GM12891 (cell line): Measurements from ENCODE around the gene CTDNEP1.

Experiments
- DNase-seq: peaks from one replicate; pipeline ENCODE4 v3.0.0; 2011; ENCODE audit warnings: low spot score; ENCODE audit not compliant: insufficient read length
- FAIRE-seq: peaks from 2 replicates; lab custom pipeline; 2011; peaks lifted over from hg19 to GRCh38; lab: Jason Lieb, UNC
- PAX5 ChIP-seq: IDR thresholded peaks from 2 replicates; pipeline ENCODE4 v1.6.1; 2011; ENCODE audit warnings: low read length, moderate library complexity, mild to moderate bottlenecking; ENCODE audit not compliant: insufficient read depth, severe bottlenecking
- POLR2A ChIP-seq: IDR thresholded peaks from 2 replicates; pipeline ENCODE4 v1.6.1; 2011; ENCODE audit warnings: low read depth, low read length, control low read depth
- POLR2AphosphoS5 ChIP-seq: IDR thresholded peaks from 2 replicates; pipeline ENCODE4 v1.6.1; 2011; ENCODE audit warnings: low read depth, low read length, control low read depth
- POU2F2 ChIP-seq: IDR thresholded peaks from 2 replicates; pipeline ENCODE4 v1.6.1; 2011; ENCODE audit warnings: low read depth, mild to moderate bottlenecking, control low read depth, low read length, moderate library complexity
- SPI1 ChIP-seq: IDR thresholded peaks from 2 replicates; pipeline ENCODE4 v1.6.1; 2011; ENCODE audit warnings: low read depth, low read length, control low read depth
- TAF1 ChIP-seq: IDR thresholded peaks from 2 replicates; pipeline ENCODE4 v1.6.1; 2011; ENCODE audit warnings: low read depth, low read length, control low read depth

The CTDNEP1 gene

DNA sequence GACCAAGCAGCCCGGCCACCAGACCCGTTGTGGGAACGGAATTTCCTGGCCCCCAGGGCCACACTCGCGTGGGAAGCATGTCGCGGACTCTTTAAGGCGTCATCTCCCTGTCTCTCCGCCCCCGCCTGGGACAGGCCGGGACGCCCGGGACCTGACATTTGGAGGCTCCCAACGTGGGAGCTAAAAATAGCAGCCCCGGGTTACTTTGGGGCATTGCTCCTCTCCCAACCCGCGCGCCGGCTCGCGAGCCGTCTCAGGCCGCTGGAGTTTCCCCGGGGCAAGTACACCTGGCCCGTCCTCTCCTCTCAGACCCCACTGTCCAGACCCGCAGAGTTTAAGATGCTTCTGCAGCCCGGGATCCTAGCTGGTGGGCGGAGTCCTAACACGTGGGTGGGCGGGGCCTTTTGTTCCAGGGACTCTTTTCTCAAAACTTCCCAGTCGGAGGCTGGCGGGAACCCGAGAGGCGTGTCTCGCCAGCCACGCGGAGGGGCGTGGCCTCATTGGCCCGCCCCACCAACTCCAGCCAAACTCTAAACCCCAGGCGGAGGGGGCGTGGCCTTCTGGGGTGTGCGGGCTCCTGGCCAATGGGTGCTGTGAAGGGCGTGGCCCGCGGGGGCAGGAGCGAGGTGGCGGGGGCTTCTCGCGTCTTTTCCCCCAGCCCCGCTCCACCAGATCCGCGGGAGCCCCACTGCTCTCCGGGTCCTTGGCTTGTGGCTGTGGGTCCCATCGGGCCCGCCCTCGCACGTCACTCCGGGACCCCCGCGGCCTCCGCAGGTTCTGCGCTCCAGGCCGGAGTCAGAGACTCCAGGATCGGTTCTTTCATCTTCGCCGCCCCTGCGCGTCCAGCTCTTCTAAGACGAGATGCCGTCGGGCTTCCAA, 29.8 kb upstream of the CTDNEP1 start, which contains the start of gene SLC2A4:
Gene SLC2A4 (plus strand): TSS at position 645 of the 879 bp plus-strand sequence. CDS start 217 bp downstream, at position 862.
- peak; percentile 91 for FAIRE-seq
- DNase-seq, result peak; percentile 98
- TF ChIP-seq TAF1 (no peak), PAX5 (no peak), POLR2A (no peak), POU2F2 (no peak), SPI1 (no peak), POLR2AphosphoS5 (no peak)

DNA sequence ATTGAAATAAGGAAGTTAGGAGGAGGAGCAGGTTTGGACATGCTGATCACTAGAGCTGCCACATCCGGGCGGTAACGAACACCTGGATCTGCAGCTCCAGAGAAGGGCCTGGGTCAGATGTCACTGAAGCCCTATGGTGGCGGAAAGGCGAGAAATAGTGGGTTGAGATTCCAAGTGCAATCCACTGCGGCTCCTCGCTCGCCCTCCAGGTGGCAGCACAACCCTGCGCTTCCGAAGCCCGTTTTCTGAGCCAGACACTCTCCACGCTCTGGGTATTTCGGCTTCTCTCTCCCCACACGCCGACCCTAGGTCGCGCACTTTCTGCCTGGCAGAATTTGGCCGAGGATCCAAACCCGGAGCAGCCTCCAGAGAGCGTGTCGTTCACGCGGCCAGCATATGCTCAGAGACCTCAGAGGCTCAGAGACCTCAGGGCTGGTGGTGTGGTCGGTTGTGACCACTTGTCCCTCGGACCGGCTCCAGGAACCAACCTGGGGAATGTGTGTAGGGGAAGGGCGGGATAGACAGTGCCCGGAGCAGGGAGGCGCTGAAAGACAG, 29.1 kb upstream of the CTDNEP1 start:
- DNase-seq, result peak; percentile 85
- TF ChIP-seq PAX5 (peak; percentile 45), TAF1 (no peak), POU2F2 (no peak)
- FAIRE-seq, result peak; percentile 97

DNA sequence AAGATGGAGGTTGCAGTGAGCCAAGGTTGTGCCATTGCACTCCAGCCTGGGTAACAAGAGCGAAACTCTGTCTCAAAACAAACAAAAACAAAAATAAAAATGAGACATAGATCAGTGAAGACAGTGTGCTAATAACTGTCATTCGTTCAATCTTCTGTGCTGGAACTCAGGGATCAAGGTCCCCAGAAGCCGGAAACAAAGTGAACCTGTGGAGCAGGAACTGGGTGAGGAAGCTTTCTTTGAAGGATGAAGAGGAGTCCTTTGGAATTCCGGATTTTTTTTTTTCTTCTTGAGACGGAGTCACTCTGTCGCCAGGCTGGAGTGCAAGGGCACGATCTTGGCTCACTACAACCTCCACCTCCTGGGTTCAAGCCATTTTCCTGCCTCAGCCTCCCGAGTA, 27.9 kb upstream of the CTDNEP1 start:
- DNase-seq (no peak), FAIRE-seq (no peak)
- TF ChIP-seq SPI1 (no peak), TAF1 (no peak)

DNA sequence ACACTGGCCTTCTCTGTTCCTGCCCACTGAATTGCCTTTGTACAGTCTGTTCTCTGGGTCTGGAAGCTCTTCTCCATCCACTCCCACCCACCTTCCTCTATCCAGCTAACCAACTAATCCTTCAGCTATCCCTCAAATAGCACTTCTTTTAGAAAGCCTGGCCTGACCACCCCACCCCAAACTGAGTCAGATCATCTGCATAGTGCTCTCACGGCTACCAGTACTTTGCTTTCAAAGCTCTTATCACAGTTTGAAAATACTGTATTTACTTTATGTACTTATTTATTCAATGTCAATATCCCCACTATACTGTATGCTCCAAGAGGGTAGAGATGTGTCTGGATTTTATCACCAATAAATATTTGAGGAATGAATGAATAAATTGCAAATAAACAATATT, 15.2 kb upstream of the CTDNEP1 start:
- FAIRE-seq, result no peak
- DNase-seq, result no peak
- TF ChIP-seq TAF1, result no peak
- TF ChIP-seq PAX5, result no peak
- no peak for TF ChIP-seq SPI1
- TF ChIP-seq POU2F2, result no peak
- no peak for TF ChIP-seq POLR2AphosphoS5
- no peak for TF ChIP-seq POLR2A

DNA sequence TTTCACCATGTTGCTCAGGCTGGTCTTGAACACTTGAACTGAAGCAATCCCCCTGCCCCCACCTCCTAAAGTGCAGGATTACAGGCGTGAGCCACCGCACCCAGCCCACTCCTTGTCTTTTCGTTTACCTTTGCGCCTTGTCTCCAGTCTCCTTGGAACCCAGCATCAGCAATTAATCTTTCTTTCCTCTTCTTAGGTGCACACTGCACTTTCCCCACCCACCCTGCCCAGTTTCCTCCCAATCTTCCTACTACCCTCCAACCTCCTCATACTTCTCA, 12.2 kb upstream of the CTDNEP1 start:
- TF ChIP-seq SPI1, result no peak
- no peak for TF ChIP-seq POLR2AphosphoS5
- TF ChIP-seq POU2F2, result no peak
- no peak for TF ChIP-seq PAX5
- no peak for TF ChIP-seq TAF1
- no peak for TF ChIP-seq POLR2A
- no peak for FAIRE-seq
- DNase-seq, result no peak

DNA sequence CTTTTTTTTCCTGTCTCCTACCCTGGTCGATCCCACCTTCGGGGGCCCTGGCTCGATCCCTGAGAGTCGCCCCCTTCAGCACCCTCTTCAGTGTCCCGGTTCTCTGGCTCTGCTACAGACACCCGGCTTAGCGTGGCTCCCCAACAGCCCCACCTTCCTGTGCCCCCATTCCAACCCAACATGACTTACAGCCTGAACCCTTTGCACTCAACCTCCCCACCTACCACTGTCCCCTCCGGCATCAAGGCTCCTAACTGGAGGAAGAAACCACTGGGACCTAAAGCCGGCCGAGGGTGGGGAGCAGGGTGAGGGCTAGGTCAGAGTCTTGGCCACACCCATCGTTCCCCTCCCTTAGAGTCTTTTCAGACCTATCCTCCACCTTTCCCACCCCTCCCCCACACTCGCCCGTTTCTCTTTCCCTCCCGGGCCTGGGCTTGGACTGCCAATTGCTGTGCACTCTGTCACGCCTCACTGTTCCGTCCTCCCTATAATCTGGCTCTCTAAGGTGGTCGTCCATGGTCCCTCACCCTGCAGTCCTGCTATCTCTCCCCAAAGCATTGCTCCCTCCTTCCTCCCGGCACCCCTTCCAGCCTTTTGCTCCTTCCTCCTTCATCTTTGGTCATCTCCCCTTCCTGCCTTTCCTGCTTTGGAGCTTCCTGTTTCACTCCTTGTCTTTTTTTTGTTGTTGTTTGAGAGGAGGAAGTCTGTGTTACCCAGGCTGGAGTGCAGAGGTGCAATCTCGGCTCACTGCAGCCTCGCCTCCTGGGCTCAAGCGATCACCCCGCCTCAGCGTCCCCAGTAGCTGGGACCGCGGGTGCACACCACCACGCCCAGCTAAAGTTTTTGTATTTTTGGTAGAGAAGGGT, 11.6 kb upstream of the CTDNEP1 start:
- no peak for DNase-seq

DNA sequence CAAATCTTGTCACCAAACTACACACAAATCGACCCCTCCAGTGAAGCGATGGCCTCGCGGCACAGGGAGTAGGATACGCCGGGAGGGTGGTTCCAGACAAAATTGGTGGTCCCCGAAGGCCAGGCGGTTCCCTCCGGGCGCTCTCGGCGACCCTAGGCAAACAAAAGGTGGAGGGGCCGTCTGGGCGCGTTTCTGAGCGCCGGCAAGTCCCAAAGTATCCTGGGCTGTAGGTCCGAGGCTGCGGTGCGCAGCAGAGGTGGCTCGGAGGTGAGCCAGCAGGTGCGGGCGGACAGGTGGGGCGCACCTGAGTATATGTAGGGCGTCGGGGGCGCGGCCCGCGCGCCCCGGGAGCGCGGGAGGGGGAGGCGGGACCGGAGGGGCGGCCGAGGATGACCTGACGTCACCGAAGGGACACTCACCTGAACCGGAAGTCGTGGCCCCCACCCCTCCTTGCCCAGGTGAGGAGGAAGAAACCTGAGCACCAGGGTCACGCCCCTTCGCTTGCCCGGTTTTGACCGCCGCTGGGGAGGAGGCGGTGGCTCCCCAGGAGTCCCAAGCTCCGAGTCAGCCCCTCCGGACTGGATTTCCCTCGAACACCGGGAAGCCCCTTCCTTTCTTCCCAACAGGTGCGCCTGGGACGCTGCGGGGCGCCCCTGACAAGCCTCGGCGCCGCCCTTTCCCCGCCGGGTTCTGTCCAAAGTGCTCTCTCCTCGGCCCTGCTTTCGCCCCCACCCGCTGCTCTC, 10.8 kb upstream of the CTDNEP1 start, which contains the start of gene CLDN7:
Gene CLDN7 (minus strand): TSS at position 287 of the 743 bp plus-strand sequence. CDS start 435 bp downstream, outside the sequence.
- TF ChIP-seq POLR2AphosphoS5 (no peak), POLR2A (no peak), POU2F2 (no peak), SPI1 (no peak), TAF1 (no peak), PAX5 (no peak)
- FAIRE-seq (no peak), DNase-seq (no peak)

More for the DNA sequence above, 11.6 kb upstream of the CTDNEP1 start:
- TF ChIP-seq SPI1, result no peak
- no peak for TF ChIP-seq POLR2A
- no peak for TF ChIP-seq POLR2AphosphoS5
- no peak for TF ChIP-seq PAX5
- TF ChIP-seq TAF1, result no peak
- TF ChIP-seq POU2F2, result no peak
- FAIRE-seq, result no peak

DNA sequence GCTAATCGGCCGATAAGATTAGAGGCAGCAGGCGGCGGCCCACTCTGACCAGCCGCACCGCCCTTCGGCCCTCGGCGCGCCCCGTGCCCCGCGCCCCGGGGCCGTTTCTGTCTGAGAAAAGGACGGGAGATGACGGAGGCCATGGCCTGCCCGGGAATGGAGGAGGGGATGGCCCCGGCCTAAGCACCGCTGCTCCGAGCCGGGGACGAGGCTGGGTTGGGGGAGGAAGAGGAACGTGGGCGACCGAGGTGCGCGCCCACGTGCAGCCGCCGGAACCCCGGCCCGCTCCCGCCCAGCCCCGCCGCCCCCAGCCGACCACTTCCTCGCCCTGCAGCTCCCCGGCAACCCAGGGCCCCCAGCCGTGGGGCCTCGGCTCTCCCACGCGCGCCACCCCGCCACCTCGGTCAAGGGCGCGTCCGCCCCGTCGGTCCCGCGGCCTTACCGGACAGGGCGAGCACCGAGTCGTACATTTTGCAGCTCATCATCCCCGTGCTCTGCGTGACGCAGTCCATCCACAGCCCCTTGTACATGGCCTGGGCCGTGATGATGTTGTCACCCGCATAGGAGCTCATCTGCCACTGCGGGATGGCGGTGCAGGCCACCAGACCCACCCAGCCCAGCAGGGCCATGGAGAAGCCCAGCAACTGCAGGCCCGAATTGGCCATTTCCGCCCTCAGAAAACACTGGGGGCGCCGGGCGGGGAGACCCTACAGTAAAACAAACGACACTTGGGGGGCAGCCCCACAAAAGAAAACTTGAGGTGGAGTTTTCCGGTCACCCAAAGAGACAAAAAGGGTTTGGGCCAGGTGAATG, 10.1 kb upstream of the CTDNEP1 start:
- TF ChIP-seq POU2F2 (no peak), POLR2A (no peak), TAF1 (no peak), SPI1 (no peak), POLR2AphosphoS5 (no peak), PAX5 (no peak)
- DNase-seq (peak; percentile 64), FAIRE-seq (peak; percentile 77)

DNA sequence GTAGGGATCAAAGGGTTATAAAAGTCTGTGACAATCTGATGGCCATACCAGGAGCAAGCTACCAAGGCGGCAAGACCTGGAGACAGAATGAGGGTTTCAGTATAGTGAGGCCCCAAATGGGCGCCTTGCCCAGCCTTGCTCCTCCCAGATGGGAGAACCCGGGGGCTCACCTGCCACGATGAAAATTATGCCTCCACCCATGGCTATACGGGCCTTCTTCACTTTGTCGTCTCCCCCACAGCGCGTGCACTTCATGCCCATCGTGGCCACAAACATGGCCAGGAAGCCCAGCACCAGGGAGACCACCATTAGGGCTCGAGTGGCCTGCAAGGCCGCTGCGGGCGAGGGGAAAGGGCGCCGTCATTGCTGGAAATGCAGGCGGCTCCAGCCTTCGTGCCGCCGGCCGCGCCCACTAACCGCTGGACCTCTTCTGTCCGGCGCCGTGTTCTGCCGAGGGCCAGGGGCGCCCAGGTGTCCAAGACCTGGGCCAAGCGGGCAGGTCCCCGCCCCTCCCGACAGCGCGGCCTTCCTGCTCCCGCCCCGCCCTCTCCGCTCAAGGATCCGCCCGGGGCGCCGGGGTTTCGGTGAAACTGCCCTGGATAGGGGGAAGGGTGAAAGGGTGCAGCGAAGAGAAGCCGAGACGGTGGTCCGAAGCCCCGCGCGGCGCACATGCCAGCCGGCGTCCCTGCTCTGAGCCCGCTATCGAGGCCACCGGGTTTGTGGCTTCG, 9.3 kb upstream of the CTDNEP1 start:
- TF ChIP-seq SPI1, result no peak
- no peak for TF ChIP-seq PAX5
- TF ChIP-seq POU2F2, result 0 out of 2 replicates have a peak, but pooled peaks have one; percentile 1
- peak; percentile 76 for FAIRE-seq
- DNase-seq, result peak; percentile 79
